IPS-15b (cell line): ENCODE data around the gene TMEM19.
"Not testable (repeated sequence)": the region's sequence is repeated elsewhere in the genome, so short reads cannot be mapped to it uniquely, and the experiment has no call there.

ENCODE experiments used
- H3K27me3 ChIP-seq: one replicate; pipeline ENCODE4 v1.6.1; 2013; ENCODE audit warnings: low read length; ENCODE audit not compliant: control insufficient read depth, insufficient read depth
- H3K36me3 ChIP-seq: one replicate; pipeline ENCODE4 v1.6.1; 2013; ENCODE audit warnings: low read length; ENCODE audit not compliant: control insufficient read depth, insufficient read depth
- H3K4me1 ChIP-seq: one replicate; pipeline ENCODE4 v1.6.1; 2013; ENCODE audit warnings: mild to moderate bottlenecking, low read length; ENCODE audit not compliant: control insufficient read depth, insufficient read depth
- H3K4me3 ChIP-seq: one replicate; pipeline ENCODE4 v1.5.1; 2013; ENCODE audit warnings: low read depth, low read length
- H3K9ac ChIP-seq: one replicate; pipeline ENCODE4 v1.6.1; 2013; ENCODE audit warnings: low read depth, mild to moderate bottlenecking, low read length
- H3K9me3 ChIP-seq: one replicate; pipeline ENCODE4 v1.6.1; 2013; ENCODE audit warnings: mild to moderate bottlenecking, low read length; ENCODE audit not compliant: control insufficient read depth, insufficient read depth

Gene TMEM19

GRCh38 chr12:71694099-71694820 lies 8.4 kb downstream of the TMEM19 start:
- H3K9ac ChIP-seq, result no peak overlapping the region
- H3K9me3 ChIP-seq, result no peaks in the 10 kb centered on the region
- peaks cover 4% of the 10 kb centered on the region for H3K4me1 ChIP-seq
- H3K27me3 ChIP-seq, result no peaks in the 10 kb centered on the region
- H3K4me3 ChIP-seq, result no peak overlapping the region
- peaks cover 9% of the 10 kb centered on the region for H3K36me3 ChIP-seq

- Histone ChIP-seq H3K27me3 (no peaks in the 10 kb centered on the region), H3K4me1 (peaks cover 4% of the 10 kb centered on the region), H3K36me3 (peaks cover 9% of the 10 kb centered on the region)
Observed at GRCh38 chr12:71695782-71696181, 9.9 kb downstream of the TMEM19 start.

GRCh38 chr12:71702181-71702580 lies 16.3 kb downstream of the TMEM19 start:
- H3K4me1 ChIP-seq, H3K9me3 ChIP-seq, H3K36me3 ChIP-seq, H3K27me3 ChIP-seq, H3K4me3 ChIP-seq, H3K9ac ChIP-seq: not testable (repeated sequence)

More at GRCh38 chr12:71695782-71696181, 9.9 kb downstream of the TMEM19 start:
- H3K4me3 ChIP-seq, result no peak overlapping the region
- no peaks in the 10 kb centered on the region for H3K9me3 ChIP-seq
- H3K9ac ChIP-seq, result no peak overlapping the region

- H3K36me3 ChIP-seq, result peaks cover 9% of the 10 kb centered on the region
Observed at GRCh38 chr12:71702590-71702989, 16.7 kb downstream of the TMEM19 start.

GRCh38 chr12:71703206-71703605 lies 17.3 kb downstream of the TMEM19 start:
- Histone ChIP-seq H3K9me3 (no peaks in the 10 kb centered on the region), H3K4me3 (no peak overlapping the region), H3K4me1 (no peaks in the 10 kb centered on the region), H3K27me3 (no peaks in the 10 kb centered on the region), H3K9ac (no peak overlapping the region), H3K36me3 (peaks cover 5% of the 10 kb centered on the region)

More at GRCh38 chr12:71702590-71702989, 16.7 kb downstream of the TMEM19 start:
- H3K9me3 ChIP-seq, result no peaks in the 10 kb centered on the region
- no peaks in the 10 kb centered on the region for H3K27me3 ChIP-seq
- no peak overlapping the region for H3K4me3 ChIP-seq
- H3K9ac ChIP-seq, result no peak overlapping the region
- H3K4me1 ChIP-seq, result no peaks in the 10 kb centered on the region

- Histone ChIP-seq H3K36me3 (no peaks in the 10 kb centered on the region), H3K9me3 (no peaks in the 10 kb centered on the region), H3K4me1 (peaks cover 11% of the 10 kb centered on the region), H3K9ac (no peak overlapping the region), H3K27me3 (no peaks in the 10 kb centered on the region), H3K4me3 (no peak overlapping the region)
Observed at GRCh38 chr12:71704920-71705319, 19.0 kb downstream of the TMEM19 start.

GRCh38 chr12:71708658-71709057 lies 22.8 kb downstream of the TMEM19 start:
- Histone ChIP-seq H3K36me3 (no peaks in the 10 kb centered on the region), H3K4me3 (no peak overlapping the region), H3K9ac (no peak overlapping the region), H3K4me1 (peaks cover 11% of the 10 kb centered on the region), H3K27me3 (no peaks in the 10 kb centered on the region), H3K9me3 (no peaks in the 10 kb centered on the region)

- no peak overlapping the region for H3K9ac ChIP-seq
- H3K27me3 ChIP-seq, result no peaks in the 10 kb centered on the region
- no peaks in the 10 kb centered on the region for H3K9me3 ChIP-seq
- no peak overlapping the region for H3K4me3 ChIP-seq
- peaks cover 11% of the 10 kb centered on the region for H3K4me1 ChIP-seq
- H3K36me3 ChIP-seq, result no peaks in the 10 kb centered on the region
Observed at GRCh38 chr12:71710276-71711125, 24.6 kb downstream of the TMEM19 start.

- Histone ChIP-seq H3K9me3 (no peaks in the 10 kb centered on the region), H3K36me3 (no peaks in the 10 kb centered on the region), H3K27me3 (no peaks in the 10 kb centered on the region), H3K4me1 (no peaks in the 10 kb centered on the region), H3K9ac (no peak overlapping the region), H3K4me3 (no peak overlapping the region)
Observed at GRCh38 chr12:71718611-71719010, 32.7 kb downstream of the TMEM19 start.

GRCh38 chr12:71719647-71720370 lies 33.9 kb downstream of the TMEM19 start:
- no peaks in the 10 kb centered on the region for H3K36me3 ChIP-seq
- no peaks in the 10 kb centered on the region for H3K27me3 ChIP-seq
- no peaks in the 10 kb centered on the region for H3K9me3 ChIP-seq
- H3K9ac ChIP-seq, result no peak overlapping the region
- H3K4me3 ChIP-seq, result no peak overlapping the region
- no peaks in the 10 kb centered on the region for H3K4me1 ChIP-seq

GRCh38 chr12:71721783-71722505 lies 36.1 kb downstream of the TMEM19 start:
- Histone ChIP-seq H3K36me3 (no peaks in the 10 kb centered on the region), H3K27me3 (no peaks in the 10 kb centered on the region), H3K4me3 (no peak overlapping the region), H3K4me1 (no peaks in the 10 kb centered on the region), H3K9ac (no peak overlapping the region), H3K9me3 (no peaks in the 10 kb centered on the region)
